ENCODE results near the gene GRIP2. TPM values are rescaled to one million over a fixed set of nuclear protein-coding genes. Genes with fewer than 3 reads are reported as not detected.

Gene GRIP2
- total RNA-seq, 1 experiment from 2014 or later = not detected

DNA sequence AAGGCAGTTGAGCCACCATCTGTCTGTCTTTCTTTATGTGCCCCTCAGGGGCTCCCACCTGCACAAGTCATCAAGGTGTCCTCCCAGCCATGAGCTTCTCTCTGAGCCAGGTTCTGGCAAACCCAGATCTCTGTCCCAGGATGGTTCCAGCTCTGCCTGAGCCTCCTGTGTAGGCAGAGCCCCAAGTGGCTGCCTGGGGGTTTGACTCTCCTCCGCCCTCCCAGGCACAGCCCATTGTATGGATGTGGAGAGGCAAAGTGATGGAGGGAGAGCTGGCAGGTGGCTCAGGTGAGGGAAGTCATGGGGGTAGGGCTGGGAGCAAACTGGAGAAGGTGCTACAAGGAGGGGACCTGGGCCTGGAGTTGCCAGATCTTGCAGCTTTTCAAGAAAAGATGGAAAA, 56.9 kb downstream of the GRIP2 start:
- Histone ChIP-seq H3K9me2 (replicated peaks; ENCODE audit: insufficient read depth, low read length) (no peaks in the 10 kb centered on the region), H2AFZ (ENCODE audit: low read length) (no peak overlapping the region), H3K9ac (ENCODE audit: low read length) (no peak overlapping the region), H4K20me1 (ENCODE audit: insufficient read depth, low read depth, low read length) (peaks cover 3% of the 10 kb centered on the region; the same call in 1 of the 2 replicates), H3K4me1 (ENCODE audit: low read length) (no peaks in the 10 kb centered on the region), H3K27ac (ENCODE audit: low read length) (no peak overlapping the region), H3K27me3 (ENCODE audit: low read length) (no peaks in the 10 kb centered on the region), H3K4me3 (ENCODE audit: low read length) (no peak overlapping the region), H3K4me2 (ENCODE audit: low read depth, low read length, poor library complexity, severe bottlenecking) (no peak overlapping the region), H3K79me2 (ENCODE audit: low read length) (no peaks in the 10 kb centered on the region), H3K9me3 (ENCODE audit: low read length) (no peaks in the 10 kb centered on the region), H3K36me3 (ENCODE audit: insufficient read depth, low read length) (peaks cover 11% of the 10 kb centered on the region)
- no peak for DNase-seq

DNA sequence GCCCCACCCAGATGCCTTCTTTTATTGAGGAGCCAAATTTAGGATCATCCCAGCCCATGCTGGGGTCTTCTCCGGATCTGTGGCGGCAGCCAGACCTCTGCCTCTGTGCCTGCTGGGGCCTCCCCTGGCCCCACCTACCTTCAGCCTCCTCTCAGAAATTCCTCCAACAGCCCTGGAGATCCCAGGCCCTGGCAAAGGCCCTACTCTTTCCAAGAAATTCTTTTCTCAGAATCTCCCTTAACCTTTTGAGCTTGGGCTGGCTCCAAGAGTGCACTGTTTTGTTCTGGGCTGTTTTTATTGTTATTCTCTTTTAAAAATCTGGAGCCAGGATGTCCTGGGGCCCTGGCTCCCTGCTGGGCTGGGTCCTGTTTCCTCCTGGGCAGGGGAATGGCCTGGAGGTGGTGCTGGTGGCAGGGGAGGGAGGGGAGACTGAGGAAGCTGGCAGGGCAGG, 57.8 kb downstream of the GRIP2 start:
- H4K20me1 ChIP-seq (ENCODE audit: insufficient read depth, low read depth, low read length) = peaks cover 3% of the 10 kb centered on the region; the same call in 1 of the 2 replicates
- H3K27me3 ChIP-seq (ENCODE audit: low read length) = no peaks in the 10 kb centered on the region
- H2AFZ ChIP-seq (ENCODE audit: low read length) = no peak overlapping the region
- no peak overlapping the region for H3K4me2 ChIP-seq (ENCODE audit: low read depth, low read length, poor library complexity, severe bottlenecking)
- H3K36me3 ChIP-seq (ENCODE audit: insufficient read depth, low read length) = peaks cover 6% of the 10 kb centered on the region
- DNase-seq = no peak
- H3K79me2 ChIP-seq (ENCODE audit: low read length) = no peaks in the 10 kb centered on the region
- no peaks in the 10 kb centered on the region for H3K9me3 ChIP-seq (ENCODE audit: low read length)
- H3K9ac ChIP-seq (ENCODE audit: low read length) = no peak overlapping the region
- H3K4me1 ChIP-seq (ENCODE audit: low read length) = no peaks in the 10 kb centered on the region
- H3K9me2 ChIP-seq (replicated peaks; ENCODE audit: insufficient read depth, low read length) = no peaks in the 10 kb centered on the region
- H3K27ac ChIP-seq (ENCODE audit: low read length) = no peak overlapping the region
- no peak overlapping the region for H3K4me3 ChIP-seq (ENCODE audit: low read length)

DNA sequence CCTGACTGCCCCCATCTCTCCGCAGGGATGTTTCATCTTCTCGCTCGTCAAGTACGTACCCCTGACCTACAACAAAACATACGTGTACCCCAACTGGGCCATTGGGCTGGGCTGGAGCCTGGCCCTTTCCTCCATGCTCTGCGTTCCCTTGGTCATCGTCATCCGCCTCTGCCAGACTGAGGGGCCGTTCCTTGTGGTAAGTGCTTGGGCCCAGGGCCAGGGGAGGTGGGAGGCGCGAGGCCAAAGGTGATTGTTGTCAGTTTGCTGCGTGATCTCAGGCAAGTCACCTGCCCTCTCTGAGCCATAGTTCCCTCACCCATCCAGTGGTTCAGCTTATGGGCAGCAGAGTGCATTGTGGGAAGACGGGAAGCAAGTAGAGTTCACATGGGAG, 58.5 kb downstream of the GRIP2 start:
- no peaks in the 10 kb centered on the region for H3K79me2 ChIP-seq (ENCODE audit: low read length)
- no peak for DNase-seq
- H3K9ac ChIP-seq (ENCODE audit: low read length) = no peak overlapping the region
- H3K27ac ChIP-seq (ENCODE audit: low read length) = no peak overlapping the region
- H3K9me2 ChIP-seq (replicated peaks; ENCODE audit: insufficient read depth, low read length) = no peaks in the 10 kb centered on the region
- no peaks in the 10 kb centered on the region for H3K4me1 ChIP-seq (ENCODE audit: low read length)
- peaks cover 10% of the 10 kb centered on the region; the same call in 1 of the 2 replicates for H3K36me3 ChIP-seq (ENCODE audit: insufficient read depth, low read length)
- peaks cover 3% of the 10 kb centered on the region; the same call in 1 of the 2 replicates for H4K20me1 ChIP-seq (ENCODE audit: insufficient read depth, low read depth, low read length)
- H3K4me2 ChIP-seq (ENCODE audit: low read depth, low read length, poor library complexity, severe bottlenecking) = no peak overlapping the region
- no peak overlapping the region for H3K4me3 ChIP-seq (ENCODE audit: low read length)
- no peaks in the 10 kb centered on the region for H3K9me3 ChIP-seq (ENCODE audit: low read length)
- H2AFZ ChIP-seq (ENCODE audit: low read length) = no peak overlapping the region
- H3K27me3 ChIP-seq (ENCODE audit: low read length) = no peaks in the 10 kb centered on the region

DNA sequence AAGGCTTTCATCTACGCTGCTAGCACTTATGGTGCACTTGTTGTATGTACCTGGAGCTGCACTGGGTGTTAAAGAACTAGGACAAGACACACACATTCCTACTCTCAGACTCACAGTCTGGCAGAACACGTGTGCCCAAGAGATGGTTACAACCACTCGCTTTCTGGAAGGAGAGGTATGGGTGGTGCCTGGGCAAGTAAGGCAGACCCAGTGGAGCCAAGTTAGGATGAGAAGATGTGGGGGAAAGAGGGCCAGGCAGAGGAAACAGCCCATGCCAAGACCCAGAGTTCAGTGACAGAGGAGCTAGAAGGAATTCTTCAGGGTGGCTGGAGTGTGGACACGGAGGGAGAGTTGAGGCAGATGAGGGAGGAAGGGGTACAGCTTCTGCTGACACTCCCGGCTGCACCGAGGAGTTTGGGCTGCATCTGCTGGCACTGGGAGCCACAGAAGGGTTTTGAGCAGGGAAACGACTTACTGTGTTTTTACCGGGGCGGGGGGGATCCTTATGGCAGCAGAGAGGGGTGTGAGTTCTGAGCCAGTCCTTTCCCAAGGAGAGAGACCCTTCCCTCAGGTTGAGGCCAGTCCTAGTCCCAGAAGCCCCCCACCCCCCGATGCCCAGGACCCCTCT, 59.0 kb downstream of the GRIP2 start:
- no peak overlapping the region for H3K9ac ChIP-seq (ENCODE audit: low read length)
- no peak overlapping the region for H2AFZ ChIP-seq (ENCODE audit: low read length)
- H3K4me2 ChIP-seq (ENCODE audit: low read depth, low read length, poor library complexity, severe bottlenecking) = no peak overlapping the region
- no peaks in the 10 kb centered on the region for H3K79me2 ChIP-seq (ENCODE audit: low read length)
- no peaks in the 10 kb centered on the region for H3K9me2 ChIP-seq (replicated peaks; ENCODE audit: insufficient read depth, low read length)
- no peak for DNase-seq
- H3K9me3 ChIP-seq (ENCODE audit: low read length) = no peaks in the 10 kb centered on the region
- peaks cover 3% of the 10 kb centered on the region; the same call in 1 of the 2 replicates for H4K20me1 ChIP-seq (ENCODE audit: insufficient read depth, low read depth, low read length)
- no peaks in the 10 kb centered on the region for H3K27me3 ChIP-seq (ENCODE audit: low read length)
- no peak overlapping the region for H3K27ac ChIP-seq (ENCODE audit: low read length)
- peaks cover 10% of the 10 kb centered on the region; the same call in 1 of the 2 replicates for H3K36me3 ChIP-seq (ENCODE audit: insufficient read depth, low read length)
- no peaks in the 10 kb centered on the region for H3K4me1 ChIP-seq (ENCODE audit: low read length)
- no peak overlapping the region for H3K4me3 ChIP-seq (ENCODE audit: low read length)

DNA sequence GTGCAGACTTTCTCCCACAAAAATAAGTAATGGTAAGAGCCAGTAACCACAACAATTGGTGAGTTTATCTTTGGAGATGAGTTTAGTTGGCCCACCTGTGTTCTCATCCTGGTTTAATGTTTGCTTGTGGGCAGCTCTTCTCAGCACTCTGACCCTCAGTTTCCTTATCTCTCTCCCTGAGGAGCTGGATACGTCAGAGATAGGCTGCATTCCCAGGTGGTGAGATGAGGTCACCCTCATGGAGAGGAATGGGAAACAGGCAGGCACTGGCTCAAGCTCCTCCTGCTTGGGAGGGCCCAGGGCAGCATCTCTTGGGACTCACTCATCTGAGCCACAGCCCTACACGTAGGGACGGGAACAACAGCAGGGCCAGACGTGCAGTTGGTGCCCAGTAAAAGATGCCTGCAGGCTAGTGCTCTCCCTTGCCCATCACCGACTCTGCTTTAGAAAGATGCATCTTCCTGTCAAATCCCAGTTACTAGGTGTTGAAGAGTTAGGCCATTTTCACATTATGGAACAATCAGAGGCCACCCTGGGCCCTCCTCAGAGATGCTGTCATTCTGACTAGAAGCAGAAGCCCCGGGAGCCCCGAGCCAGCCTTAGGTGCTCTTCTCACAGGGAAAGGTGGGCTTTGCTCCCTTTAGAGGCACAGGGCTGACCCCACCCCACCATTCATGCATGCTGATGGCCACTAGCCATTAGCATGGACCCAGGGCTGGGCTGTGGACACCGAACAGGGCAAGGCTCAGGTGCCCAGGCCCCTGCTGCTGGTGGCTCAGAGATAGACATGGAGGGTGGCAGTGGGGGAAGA, 59.7 kb downstream of the GRIP2 start:
- no peak for DNase-seq
- no peaks in the 10 kb centered on the region for H3K9me3 ChIP-seq (ENCODE audit: low read length)
- H3K4me1 ChIP-seq (ENCODE audit: low read length) = no peaks in the 10 kb centered on the region
- H3K4me3 ChIP-seq (ENCODE audit: low read length) = no peak overlapping the region
- H4K20me1 ChIP-seq (ENCODE audit: insufficient read depth, low read depth, low read length) = peaks cover 3% of the 10 kb centered on the region; the same call in 1 of the 2 replicates
- H3K9ac ChIP-seq (ENCODE audit: low read length) = no peak overlapping the region
- no peaks in the 10 kb centered on the region for H3K9me2 ChIP-seq (replicated peaks; ENCODE audit: insufficient read depth, low read length)
- no peak overlapping the region for H3K4me2 ChIP-seq (ENCODE audit: low read depth, low read length, poor library complexity, severe bottlenecking)
- no peak overlapping the region for H2AFZ ChIP-seq (ENCODE audit: low read length)
- no peaks in the 10 kb centered on the region for H3K79me2 ChIP-seq (ENCODE audit: low read length)
- no peak overlapping the region for H3K27ac ChIP-seq (ENCODE audit: low read length)
- peaks cover 10% of the 10 kb centered on the region; the same call in 1 of the 2 replicates for H3K36me3 ChIP-seq (ENCODE audit: insufficient read depth, low read length)
- no peaks in the 10 kb centered on the region for H3K27me3 ChIP-seq (ENCODE audit: low read length)

DNA sequence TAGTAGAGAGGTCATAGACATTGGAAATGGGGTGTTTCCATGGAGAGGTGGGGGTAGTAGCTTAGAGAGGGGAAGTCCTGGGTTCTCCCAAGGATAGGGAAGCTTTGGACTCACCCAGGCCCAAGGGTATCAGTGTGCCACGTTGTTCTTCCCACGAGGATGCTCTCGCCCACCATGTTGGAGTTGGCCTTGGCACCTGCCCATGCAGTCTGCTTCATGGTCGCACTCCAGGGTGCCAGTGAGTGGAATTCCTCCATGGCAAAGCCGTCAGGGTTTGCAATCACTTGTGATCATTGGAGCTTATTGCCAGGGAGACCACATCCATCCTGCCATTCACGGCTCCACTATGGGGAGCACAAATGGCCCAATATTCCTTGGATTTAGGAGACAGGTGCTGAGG, 60.6 kb downstream of the GRIP2 start:
- no peak overlapping the region for H3K4me2 ChIP-seq (ENCODE audit: low read depth, low read length, poor library complexity, severe bottlenecking)
- H3K9me2 ChIP-seq (replicated peaks; ENCODE audit: insufficient read depth, low read length) = no peaks in the 10 kb centered on the region
- 0 out of 2 replicates have a peak, but pooled peaks cover 3% of the 10 kb centered on the region for H4K20me1 ChIP-seq (ENCODE audit: insufficient read depth, low read depth, low read length)
- no peak overlapping the region for H2AFZ ChIP-seq (ENCODE audit: low read length)
- no peaks in the 10 kb centered on the region for H3K4me1 ChIP-seq (ENCODE audit: low read length)
- no peaks in the 10 kb centered on the region for H3K27me3 ChIP-seq (ENCODE audit: low read length)
- H3K79me2 ChIP-seq (ENCODE audit: low read length) = no peaks in the 10 kb centered on the region
- H3K4me3 ChIP-seq (ENCODE audit: low read length) = no peak overlapping the region
- DNase-seq = no peak
- no peaks in the 10 kb centered on the region for H3K9me3 ChIP-seq (ENCODE audit: low read length)
- H3K27ac ChIP-seq (ENCODE audit: low read length) = no peak overlapping the region
- peaks cover 10% of the 10 kb centered on the region; the same call in 1 of the 2 replicates for H3K36me3 ChIP-seq (ENCODE audit: insufficient read depth, low read length)
- H3K9ac ChIP-seq (ENCODE audit: low read length) = no peak overlapping the region

DNA sequence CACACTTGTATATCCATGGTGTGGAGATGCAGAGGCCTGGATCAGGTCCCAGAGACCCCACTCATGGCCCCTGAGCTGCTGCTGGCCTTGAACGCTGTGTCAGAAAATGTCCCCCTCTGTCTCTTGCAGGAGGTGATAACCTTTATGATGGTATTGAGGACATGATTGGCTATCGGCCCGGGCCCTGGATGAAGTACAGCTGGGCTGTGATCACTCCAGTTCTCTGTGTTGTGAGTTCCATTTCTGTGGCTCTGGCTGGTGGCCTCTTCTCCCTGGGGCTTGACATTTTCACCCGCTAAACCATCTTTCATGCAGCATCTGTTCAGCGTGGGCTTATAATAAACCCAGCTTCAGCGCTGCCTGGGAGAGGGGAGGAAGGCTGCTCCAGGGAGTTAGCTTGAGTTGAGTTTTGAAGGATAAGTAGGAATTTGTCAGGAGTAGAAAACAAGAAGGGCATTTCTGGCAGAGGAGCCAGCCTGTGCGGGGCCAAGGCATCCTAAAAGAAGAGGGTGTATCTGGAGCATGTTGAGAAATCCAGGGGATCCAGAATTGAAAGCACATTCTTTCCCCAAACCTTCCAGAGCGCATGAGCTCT, 61.1 kb downstream of the GRIP2 start:
- H3K4me1 ChIP-seq (ENCODE audit: low read length) = no peaks in the 10 kb centered on the region
- H4K20me1 ChIP-seq (ENCODE audit: insufficient read depth, low read depth, low read length) = 0 out of 2 replicates have a peak, but pooled peaks cover 3% of the 10 kb centered on the region
- no peak overlapping the region for H3K4me3 ChIP-seq (ENCODE audit: low read length)
- H3K4me2 ChIP-seq (ENCODE audit: low read depth, low read length, poor library complexity, severe bottlenecking) = no peak overlapping the region
- H3K9ac ChIP-seq (ENCODE audit: low read length) = no peak overlapping the region
- H3K27me3 ChIP-seq (ENCODE audit: low read length) = no peaks in the 10 kb centered on the region
- no peak overlapping the region for H3K27ac ChIP-seq (ENCODE audit: low read length)
- H3K79me2 ChIP-seq (ENCODE audit: low read length) = no peaks in the 10 kb centered on the region
- no peak overlapping the region for H2AFZ ChIP-seq (ENCODE audit: low read length)
- peaks cover 10% of the 10 kb centered on the region; the same call in 1 of the 2 replicates for H3K36me3 ChIP-seq (ENCODE audit: insufficient read depth, low read length)
- H3K9me2 ChIP-seq (replicated peaks; ENCODE audit: insufficient read depth, low read length) = no peaks in the 10 kb centered on the region
- no peak for DNase-seq
- H3K9me3 ChIP-seq (ENCODE audit: low read length) = no peaks in the 10 kb centered on the region
